ENCODE measurements around the gene CD209.

GRCh38 chr19:7701654-7702457 is 45.5 kb downstream of the CD209 start, which contains the start of gene FCER2:
- no peak for TF ChIP-seq CTCF (conservative IDR thresholded peaks at IDR 0.05; ENCODE audit: low read depth, low read length)
- no peak for TF ChIP-seq EZH2 (IDR thresholded peaks at IDR 0.05; ENCODE audit: low read length, unreplicated experiment)
- TF ChIP-seq EZH2phosphoT487 (IDR thresholded peaks at IDR 0.05; ENCODE audit: borderline replicate concordance, low read length): no peak
